Heart left ventricle (tissue), 16 donors: ENCODE results near the gene SNRPA1. TPM values are rescaled to one million over a fixed set of nuclear protein-coding genes. Genes with fewer than 3 reads are reported as not detected.
"Not testable (repeated sequence)": the region's sequence is repeated elsewhere in the genome, so short reads cannot be mapped to it uniquely, and the experiment has no call there.

ENCODE experiments used
- ATAC-seq, 4 donors: fragments of 200-7000 bp; cut with Tn5 transposase; one replicate each; pipeline ENCODE4 v1.9.1; 2020 to 2022; ENCODE audit warnings: moderate library complexity in 4 of 4, mild to moderate bottlenecking in 3 of 4, moderate number of reproducible peaks in 1 of 4
- DNase-seq, 5 donors: peaks; one replicate each; pipeline ENCODE4 v3.0.0-alpha.2; 2020
- H3K27ac ChIP-seq, 12 donors: fragments of 200-600 bp; sonication (generic) in 4 of 12; one replicate each; pipeline versions ENCODE4 v1.5.0 to v1.8.0; 2016 to 2022; ENCODE audit warnings: mild to moderate bottlenecking in 2 of 12
- H3K27me3 ChIP-seq, 9 donors: fragments of 200-600 bp; sonication (generic) in 2 of 9; one replicate each; pipeline versions ENCODE4 v1.5.1 to v1.8.0; 2016 to 2022; ENCODE audit warnings: mild to moderate bottlenecking in 3 of 9
- H3K36me3 ChIP-seq, 9 donors: fragments of 200-600 bp; sonication (generic) in 2 of 9; one replicate each; pipeline versions ENCODE4 v1.5.0 to v1.8.0; 2018 to 2022; ENCODE audit warnings: mild to moderate bottlenecking in 2 of 9
- H3K4me1 ChIP-seq, 12 donors: fragments of 200-600 bp; sonication (generic) in 4 of 12; one replicate each; pipeline versions ENCODE4 v1.5.0 to v1.8.0; 2016 to 2022; ENCODE audit warnings: mild to moderate bottlenecking in 3 of 12
- H3K4me3 ChIP-seq, 12 donors: fragments of 200-600 bp; sonication (generic) in 4 of 12; one replicate each; pipeline versions ENCODE4 v1.5.0 to v1.8.0; 2017 to 2022; ENCODE audit warnings: mild to moderate bottlenecking in 9 of 12, moderate library complexity in 4 of 12
- H3K9me3 ChIP-seq, 12 donors: fragments of 200-600 bp; sonication (generic) in 4 of 12; one replicate each; pipeline versions ENCODE4 v1.5.0 to v1.8.0; 2016 to 2022; ENCODE audit warnings: mild to moderate bottlenecking in 1 of 12
- POLR2A ChIP-seq, 2 donors: fragments of 450-650 bp; IDR thresholded peaks; one replicate each; pipeline ENCODE4 v1.6.1; 2017; ENCODE audit warnings: antibody characterized with exemption in 2 of 2, mild to moderate bottlenecking in 2 of 2, moderate library complexity in 2 of 2
- WGBS, 4 donors: extraction: QIAGEN DNeasy Blood & Tissue Kit in 2 of 4; methylation state at CpG; one replicate each; pipeline versions ENCODE4 v1.1.5 to v1.1.7; 2013 to 2018; 5-methylcytosine and 5-hydroxymethylcytosine counted together
- intact Hi-C, 10 donors: fragments of 100-400 bp; cut with DNase I; formaldehyde crosslinking; loops; one replicate each; pipeline versions ENCODE4 v1.11.1 to v1.14.2; 2022
- polyA plus RNA-seq, 2 donors: library from polyadenylated mRNA; stranded (reverse); fragments of 200-250 nt; gene quantifications; one replicate each; pipeline ENCODE4 v1.2.3, GENCODE V29; 2013
- total RNA-seq, 9 donors: library from RNA; depleted of rRNA in 2 of 9; stranded (reverse); fragments of >200 nt in 2 of 9; fragmentation: NEBNext Ultra II Directional in 3 of 9; extraction: Animal tissue kit (Norgen Biotek cat#: 25700) in 3 of 9; gene quantifications; one replicate each; pipeline versions ENCODE4 v1.1.0 to v1.2.4, GENCODE V29; 2016 to 2023
- TF ChIP-seq, protein P1 (sequence below), 12 donors: fragments of 200-600 bp; sonication (generic) in 4 of 12; IDR thresholded peaks; one replicate each; pipeline versions ENCODE4 v1.5.0 to v1.8.0; 2018 to 2022; ENCODE audit warnings: antibody characterized with exemption in 12 of 12, mild to moderate bottlenecking in 5 of 12
- donor health status: ischemic (EF 13 %, LVEDD 7.1; RV severe dilation, severe dysfunction).
- donor health status: healthy with polysubstance abuse.
- donor health status: DM: no; HTN: yes; CAD: no.
- donor health status: DM: no; HTN: no; CAD: no.
- donor health status: ischemic (EF 25% LVEDD 6.9; RV normal size, moderate dysfunction).
- donor health status: ischemic (EF 25% LVEDD 5.7; RV mildly dilated, moderate dysfunction).
- donor health status: healthy.
- donor health status: DM: yes; HTN: yes; CAD: no.
- donor health status: ischemic (EF 35%, LVEDD 5.7; RV mildly dilated, moderate dysfunction).
- donor health status: nonischemic (EF 11% LVEDD 7.7; RV severe dilation, severe dysfunction).
- donor health status: DM: yes; HTN: yes; CAD: no.
- donor health status: PGD.
- donor health status: ischemic (EF 29% LVEDD 5.4; RV normal size, mild dysfunction).
- donor health status: nonischemic (EF 23%, LVEDD 6.1; RV moderate dilation, normal function).

Gene SNRPA1
- total and polyA plus RNA-seq, 11 donors, result 17.6 to 57.8 (median 30.2) TPM

DNA sequence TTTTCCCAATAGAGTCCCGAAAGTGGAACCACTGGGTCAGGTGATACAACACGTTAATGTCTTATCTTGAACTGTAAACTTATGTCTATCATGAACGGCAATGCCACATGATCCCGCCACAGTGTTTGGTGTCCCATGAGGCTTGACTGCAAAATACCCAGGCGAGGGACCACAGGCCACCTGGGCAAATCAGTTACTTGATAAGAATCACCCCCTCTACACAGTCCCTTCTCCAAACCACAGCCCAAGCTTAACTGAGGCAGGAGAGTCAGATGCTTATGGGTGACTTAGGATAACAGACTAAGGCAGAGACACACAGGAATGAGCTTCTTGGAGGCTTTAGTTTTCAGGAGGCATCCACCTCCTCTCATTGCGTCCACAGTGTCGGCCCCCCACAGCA, 42.9 kb upstream of the SNRPA1 start:
- DNase-seq (no peak), ATAC-seq (no peak)
- peaks cover 0 to 5% (median 0%) of the 10 kb centered on the region in 9 donors for H3K36me3 ChIP-seq
- no peak overlapping the region for H3K27ac ChIP-seq
- intact Hi-C loops, result no loop called here
- no peak overlapping the region for H3K4me3 ChIP-seq
- peaks cover 0 to 14% (median 0%) of the 10 kb centered on the region in 12 donors for H3K9me3 ChIP-seq
- no peak for TF ChIP-seq POLR2A (IDR thresholded peaks at IDR 0.05)
- TF ChIP-seq, protein P1, sequence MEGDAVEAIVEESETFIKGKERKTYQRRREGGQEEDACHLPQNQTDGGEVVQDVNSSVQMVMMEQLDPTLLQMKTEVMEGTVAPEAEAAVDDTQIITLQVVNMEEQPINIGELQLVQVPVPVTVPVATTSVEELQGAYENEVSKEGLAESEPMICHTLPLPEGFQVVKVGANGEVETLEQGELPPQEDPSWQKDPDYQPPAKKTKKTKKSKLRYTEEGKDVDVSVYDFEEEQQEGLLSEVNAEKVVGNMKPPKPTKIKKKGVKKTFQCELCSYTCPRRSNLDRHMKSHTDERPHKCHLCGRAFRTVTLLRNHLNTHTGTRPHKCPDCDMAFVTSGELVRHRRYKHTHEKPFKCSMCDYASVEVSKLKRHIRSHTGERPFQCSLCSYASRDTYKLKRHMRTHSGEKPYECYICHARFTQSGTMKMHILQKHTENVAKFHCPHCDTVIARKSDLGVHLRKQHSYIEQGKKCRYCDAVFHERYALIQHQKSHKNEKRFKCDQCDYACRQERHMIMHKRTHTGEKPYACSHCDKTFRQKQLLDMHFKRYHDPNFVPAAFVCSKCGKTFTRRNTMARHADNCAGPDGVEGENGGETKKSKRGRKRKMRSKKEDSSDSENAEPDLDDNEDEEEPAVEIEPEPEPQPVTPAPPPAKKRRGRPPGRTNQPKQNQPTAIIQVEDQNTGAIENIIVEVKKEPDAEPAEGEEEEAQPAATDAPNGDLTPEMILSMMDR (IDR thresholded peaks at IDR 0.05), result no peak
- H3K27me3 ChIP-seq, result peaks cover 0 to 8% (median 0%) of the 10 kb centered on the region in 9 donors
- 74 to 82% (median 79%) methylated on average over 7 of the region's 7 CpGs for WGBS, 4 donors
- no peaks in the 10 kb centered on the region for H3K4me1 ChIP-seq

DNA sequence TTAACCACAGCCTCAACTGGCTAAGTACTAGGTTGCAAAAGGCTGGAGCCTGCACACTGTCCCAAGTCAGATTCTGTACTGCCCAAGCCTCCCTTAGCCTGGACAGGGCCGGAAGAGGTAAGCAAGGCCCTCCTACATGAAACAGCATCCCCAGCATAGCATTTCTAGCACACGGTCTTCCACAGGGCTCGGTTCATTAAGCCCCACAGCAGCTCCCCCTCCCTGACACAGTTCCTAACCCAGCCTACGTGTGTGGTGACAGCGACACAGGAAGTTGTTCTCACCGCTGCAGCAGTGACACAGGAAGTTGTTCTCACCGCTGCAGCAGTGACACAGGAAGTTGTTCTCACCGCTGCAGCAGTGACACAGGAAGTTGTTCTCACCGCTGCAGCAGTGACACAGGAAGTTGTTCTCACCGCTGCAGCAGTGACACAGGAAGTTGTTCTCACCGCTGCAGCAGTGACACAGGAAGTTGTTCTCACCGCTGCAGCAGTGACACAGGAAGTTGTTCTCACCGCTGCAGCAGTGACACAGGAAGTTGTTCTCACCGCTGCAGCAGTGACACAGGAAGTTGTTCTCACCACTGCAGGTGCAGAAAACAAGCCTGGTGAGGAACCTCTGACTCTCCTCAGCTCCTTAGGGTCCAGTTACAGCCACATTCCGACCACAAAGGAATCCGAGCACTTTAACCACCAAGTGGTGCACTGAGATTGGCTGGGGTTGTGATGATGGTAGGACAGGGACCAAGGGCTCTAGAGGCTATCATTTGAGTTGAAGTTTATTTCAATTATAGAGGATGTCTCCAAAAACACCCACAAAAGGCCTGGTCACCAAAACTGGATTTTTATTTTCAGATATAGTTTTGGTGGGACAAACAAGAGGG, 39.1 kb upstream of the SNRPA1 start:
- H3K4me1 ChIP-seq, ATAC-seq, DNase-seq, H3K27me3 ChIP-seq, H3K36me3 ChIP-seq, intact Hi-C loops, H3K4me3 ChIP-seq: not testable (repeated sequence)
- WGBS, 4 donors, result 51 to 69% (median 64%) methylated on average over 6 to 12 of the region's 16 CpGs
- Histone ChIP-seq H3K9me3 (peaks cover 0 to 14% (median 0%) of the 10 kb centered on the region in 12 donors), H3K27ac (peak overlapping the region in 1 of 12 donors; percentile 67)

DNA sequence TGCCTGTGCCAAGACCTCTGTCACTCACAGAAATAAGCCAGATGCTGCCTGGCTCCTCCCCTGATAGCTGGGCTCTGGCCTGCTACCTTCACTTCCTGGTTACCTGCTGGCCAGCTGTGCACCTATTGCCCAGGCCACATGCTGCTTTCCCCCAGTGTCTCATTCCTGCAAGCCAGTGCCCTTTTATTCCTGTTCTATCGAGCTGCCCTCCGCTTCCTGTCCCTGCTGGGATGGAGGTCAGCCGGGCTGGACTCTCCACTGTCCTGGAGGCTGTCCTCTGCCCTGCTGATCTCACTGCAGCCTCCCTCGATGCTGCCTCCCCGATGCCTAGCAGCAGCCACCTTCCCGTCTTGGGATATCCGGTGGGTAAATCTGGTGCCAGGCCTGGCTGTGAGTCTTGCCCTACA, 37.0 kb upstream of the SNRPA1 start:
- Histone ChIP-seq H3K9me3 (peaks cover 0 to 14% (median 0%) of the 10 kb centered on the region in 12 donors), H3K27ac (no peak overlapping the region), H3K4me3 (no peak overlapping the region), H3K27me3 (no peaks in the 10 kb centered on the region), H3K36me3 (peaks cover 0 to 15% (median 0%) of the 10 kb centered on the region in 9 donors), H3K4me1 (no peaks in the 10 kb centered on the region)
- no peak for TF ChIP-seq POLR2A (IDR thresholded peaks at IDR 0.05)
- TF ChIP-seq, protein P1 (IDR thresholded peaks at IDR 0.05), result no peak
- ATAC-seq, result no peak
- intact Hi-C loops, result no loop called here
- DNase-seq, result no peak
- WGBS, 4 donors, result 90 to 93% (median 91%) methylated on average over 7 of the region's 7 CpGs

DNA sequence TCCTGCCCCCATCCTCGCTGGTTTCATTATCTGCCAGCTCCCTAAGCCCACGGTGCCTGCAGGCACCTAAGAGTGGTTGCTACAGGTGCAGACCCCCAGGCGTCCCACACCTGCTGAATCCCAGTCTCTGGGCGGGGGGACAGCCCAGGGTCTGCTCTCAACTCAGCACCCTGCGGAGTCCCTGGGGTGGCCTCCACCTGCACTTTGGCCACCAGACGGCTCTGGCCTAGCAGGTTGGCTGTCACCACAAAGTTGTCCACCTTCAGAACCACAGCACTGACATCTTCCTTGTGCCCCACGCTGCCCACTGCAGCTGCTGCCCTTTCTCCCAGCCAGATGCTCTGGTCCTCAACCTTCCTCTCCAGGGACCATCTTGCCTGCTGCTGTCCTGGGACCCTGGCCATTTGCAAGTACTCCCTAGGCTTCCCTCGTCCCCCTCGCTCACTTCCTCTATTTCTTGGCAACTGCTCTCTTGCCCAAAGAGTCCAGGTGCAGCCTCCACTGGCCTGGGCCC, 34.9 kb upstream of the SNRPA1 start:
- Histone ChIP-seq H3K9me3 (peaks cover 0 to 14% (median 0%) of the 10 kb centered on the region in 12 donors), H3K27ac (no peak overlapping the region), H3K27me3 (peaks cover 0 to 3% (median 0%) of the 10 kb centered on the region in 9 donors), H3K36me3 (peaks cover 0 to 15% (median 0%) of the 10 kb centered on the region in 9 donors), H3K4me1 (no peaks in the 10 kb centered on the region), H3K4me3 (no peak overlapping the region)
- no peak for ATAC-seq
- no peak for DNase-seq
- intact Hi-C loops, result no loop called here
- TF ChIP-seq POLR2A (IDR thresholded peaks at IDR 0.05), result no peak
- TF ChIP-seq, protein P1 (IDR thresholded peaks at IDR 0.05), result no peak
- WGBS, 4 donors, result 82 to 88% (median 82%) methylated on average over 4 to 9 of the region's 9 CpGs
